Head of caudate nucleus (tissue), 42 donors: ENCODE measurements around the gene RPL27A.
A peak's percentile ranks its signal among the peaks of the same experiment; 100 is the strongest.

ENCODE experiments used
- DNase-seq, 42 donors: peaks; one replicate each; pipeline versions ENCODE4 v3.0.0 to v3.0.0-alpha.2; 2020 to 2021; ENCODE audit warnings: mixed read lengths in 7 of 42
- intact Hi-C: fragments of 100-400 bp; cut with DNase I; formaldehyde crosslinking; loops from one replicate; pipeline ENCODE4 v1.15.0; 2022

Gene RPL27A

GRCh38 chr11:8671193-8671612 lies 11.4 kb upstream of the RPL27A start:
- intact Hi-C loops: no loop called here
- DNase-seq: peak in 28 of 42 donors; percentile 4 to 81 (median 49)

GRCh38 chr11:8671651-8672062 lies 10.9 kb upstream of the RPL27A start:
- peak in 4 of 42 donors; percentile 12 to 56 (median 28) for DNase-seq
- intact Hi-C loops: no loop called here

GRCh38 chr11:8672346-8672745 lies 10.2 kb upstream of the RPL27A start:
- DNase-seq: no peak
- intact Hi-C loops: no loop called here

- intact Hi-C loops: no loop called here
- DNase-seq: no peak
Observed at GRCh38 chr11:8674859-8675258, 7.7 kb upstream of the RPL27A start.

GRCh38 chr11:8676458-8676857 lies 6.1 kb upstream of the RPL27A start:
- no peak for DNase-seq
- intact Hi-C loops: no loop called here

GRCh38 chr11:8679006-8679405 lies 3.6 kb upstream of the RPL27A start:
- intact Hi-C loops: no loop called here
- no peak for DNase-seq

- intact Hi-C loops: loop anchor here (5.0 kb wide), 1 partner anchor 130 kb away; a partner anchor contains a TSS
- peak in 1 of 42 donors; percentile 54 for DNase-seq
Observed at GRCh38 chr11:8681837-8682302, 722 bp upstream of the RPL27A start.

GRCh38 chr11:8683115-8683807 lies 669 bp downstream of the RPL27A start:
- DNase-seq: peak in 1 of 42 donors; percentile 12
- intact Hi-C loops: loop anchor here (5.0 kb wide), 1 partner anchor 129 kb away; a partner anchor contains a TSS

GRCh38 chr11:8684600-8685290 lies 2.2 kb downstream of the RPL27A start:
- DNase-seq: no peak
- intact Hi-C loops: loop anchor here (5.0 kb wide), 2 partner anchors 128 to 228 kb away; partner anchors contain the start of gene AKIP1

- no peak for DNase-seq
- intact Hi-C loops: loop anchor here (5.0 kb wide), 1 partner anchor 227 kb away; the partner anchor contains the start of gene AKIP1
Observed at GRCh38 chr11:8685306-8685705, 2.7 kb downstream of the RPL27A start.

- DNase-seq: no peak
- intact Hi-C loops: loop anchor here (5.0 kb wide), 1 partner anchor 226 kb away; the partner anchor contains the start of gene AKIP1
Observed at GRCh38 chr11:8685820-8686219, 3.2 kb downstream of the RPL27A start.

GRCh38 chr11:8686325-8686724 lies 3.7 kb downstream of the RPL27A start:
- no peak for DNase-seq
- intact Hi-C loops: loop anchor here (5.0 kb wide), 1 partner anchor 226 kb away; the partner anchor contains the start of gene AKIP1

GRCh38 chr11:8688414-8689362 lies 6.1 kb downstream of the RPL27A start:
- intact Hi-C loops: loop anchor here (5.0 kb wide), 1 partner anchor 224 kb away; the partner anchor contains the start of gene AKIP1
- DNase-seq: peak; percentile 78 to 98 (median 94)

GRCh38 chr11:8689726-8690255 lies 7.2 kb downstream of the RPL27A start:
- intact Hi-C loops: loop anchor here (5.0 kb wide), 1 partner anchor 223 kb away; the partner anchor contains the start of gene AKIP1

GRCh38 chr11:8690374-8691342 lies 8.1 kb downstream of the RPL27A start:
- DNase-seq: no peak
- intact Hi-C loops: no loop called here

More at GRCh38 chr11:8689726-8690255, 7.2 kb downstream of the RPL27A start:
- no peak for DNase-seq

GRCh38 chr11:8691601-8692000 lies 9.0 kb downstream of the RPL27A start:
- intact Hi-C loops: no loop called here
- DNase-seq: no peak

- intact Hi-C loops: no loop called here
- no peak for DNase-seq
Observed at GRCh38 chr11:8692417-8692816, 9.8 kb downstream of the RPL27A start.
